Ovary (tissue), 9 donors: Measurements from ENCODE around the gene LANCL2. TPM values are rescaled to one million over a fixed set of nuclear protein-coding genes. Genes with fewer than 3 reads are reported as not detected.

ENCODE experiments used
- DNase-seq, 5 donors: peaks; one replicate each; pipeline ENCODE4 v3.0.0-alpha.2; 2019 to 2020
- H3K27ac ChIP-seq, 2 donors: fragments of 200-600 bp; one replicate each; pipeline versions ENCODE4 v1.5.1 to v1.8.0; 2019 to 2022
- H3K27me3 ChIP-seq: fragments of 200-600 bp; one replicate; pipeline ENCODE4 v1.8.0; 2022
- H3K36me3 ChIP-seq: fragments of 200-600 bp; sonication (generic); one replicate; pipeline ENCODE4 v1.5.1; 2019
- H3K4me1 ChIP-seq: one replicate; pipeline ENCODE4 v1.8.1; 2013; ENCODE audit warnings: mild to moderate bottlenecking, moderate library complexity; ENCODE audit not compliant: insufficient read depth
- H3K4me3 ChIP-seq: fragments of 200-600 bp; sonication (generic); one replicate; pipeline ENCODE4 v1.5.1; 2017
- H3K9me3 ChIP-seq, 2 donors: fragments of 200-600 bp in 1 of 2; sonication (generic) in 1 of 2; one replicate each; pipeline versions ENCODE4 v1.5.1 to v1.8.1; 2013 to 2019; ENCODE audit warnings: mild to moderate bottlenecking in 1 of 2, moderate library complexity in 1 of 2
- CTCF ChIP-seq, 3 donors: fragments of 450-650 bp in 2 of 3; fragments of 200-600 bp in 1 of 3; IDR thresholded peaks; one replicate each; pipeline versions ENCODE4 v1.5.1 to v1.8.0; 2016 to 2022; ENCODE audit warnings: antibody characterized with exemption in 3 of 3, mild to moderate bottlenecking in 1 of 3
- EP300 ChIP-seq: sonication (generic); formaldehyde crosslinking; IDR thresholded peaks from one replicate; pipeline ENCODE4 v1.6.1; 2017; ENCODE audit warnings: antibody characterized with exemption
- POLR2A ChIP-seq: fragments of 450-650 bp; IDR thresholded peaks from one replicate; pipeline ENCODE4 v1.6.1; 2017; ENCODE audit warnings: antibody characterized with exemption, mild to moderate bottlenecking, moderate library complexity
- WGBS, 3 donors: extraction: QIAGEN DNeasy Blood & Tissue Kit in 1 of 3; methylation state at CpG; one replicate each; pipeline versions ENCODE4 v1.1.5 to v1.1.7; 2013 to 2017; 5-methylcytosine and 5-hydroxymethylcytosine counted together
- intact Hi-C, 4 donors: fragments of 100-400 bp; cut with DNase I; formaldehyde crosslinking; loops; one replicate each; pipeline versions ENCODE4 v1.11.0 to v1.15.1; 2022 to 2023
- polyA plus RNA-seq, 2 donors: library from polyadenylated mRNA; stranded (reverse); fragments of 200-250 nt in 1 of 2; fragments of 350-450 nt in 1 of 2; fragmentation: Illumina TruSeq in 1 of 2; extraction: RNeasy Lipid Tissue Mini Kit (QIAGEN cat#74804) in 1 of 2; gene quantifications; one replicate each; pipeline ENCODE4 v1.2.3, GENCODE V29; 2013 to 2014
- total RNA-seq, 7 donors: library from RNA; depleted of rRNA in 2 of 7; stranded (reverse); fragments of >200 nt in 2 of 7; fragmentation: NEBNext Ultra II Directional in 3 of 7; extraction: Animal tissue kit (Norgen Biotek cat#: 25700) in 3 of 7; gene quantifications; one replicate each; pipeline versions ENCODE4 v1.1.0 to v1.2.4, GENCODE V29; 2016 to 2023
- donor health status: DM: no; HTN: no; CAD: no; lungs with moderate emphysema.
- donor health status: DM: no; HTN: no; CAD: no.
- donor health status: Bipolar disorder and iron deficiency.
- donor health status: DM: yes; HTN: yes; CAD: no.
- donor health status: DM: no; HTN: no; CAD: no.
- donor health status: DM: yes; HTN: yes; CAD: no.

The LANCL2 gene
- total and polyA plus RNA-seq, 9 donors = 7.5 to 20.4 (median 16.8) TPM

- no peaks in the 10 kb centered on the region for H3K9me3 ChIP-seq
- no peaks in the 10 kb centered on the region for H3K27me3 ChIP-seq
- no peak overlapping the region for H3K4me3 ChIP-seq
- intact Hi-C loops = no loop called here
- DNase-seq = no peak
- WGBS, 3 donors = 71 to 82% (median 75%) methylated on average over 8 of the region's 8 CpGs
- TF ChIP-seq POLR2A (no peak), EP300 (no peak), CTCF (IDR thresholded peaks at IDR 0.05) (no peak)
- H3K36me3 ChIP-seq = no peaks in the 10 kb centered on the region
- H3K27ac ChIP-seq = no peak overlapping the region
- no peaks in the 10 kb centered on the region for H3K4me1 ChIP-seq
Observed at GRCh38 chr7:55339033-55340000, 25.8 kb upstream of the LANCL2 start.

GRCh38 chr7:55342216-55342871, 22.8 kb upstream of the LANCL2 start:
- Histone ChIP-seq H3K27ac (no peak overlapping the region), H3K27me3 (no peaks in the 10 kb centered on the region), H3K4me3 (no peak overlapping the region), H3K4me1 (no peaks in the 10 kb centered on the region), H3K36me3 (no peaks in the 10 kb centered on the region), H3K9me3 (no peaks in the 10 kb centered on the region)
- no peak for DNase-seq
- no peak for TF ChIP-seq EP300
- TF ChIP-seq POLR2A = no peak
- no peak for TF ChIP-seq CTCF (IDR thresholded peaks at IDR 0.05)
- WGBS, 3 donors = 91 to 95% (median 93%) methylated on average over 27 of the region's 27 CpGs
- intact Hi-C loops = no loop called here

GRCh38 chr7:55343002-55343781, 21.9 kb upstream of the LANCL2 start:
- Histone ChIP-seq H3K36me3 (no peaks in the 10 kb centered on the region), H3K4me3 (no peak overlapping the region), H3K4me1 (no peaks in the 10 kb centered on the region), H3K9me3 (no peaks in the 10 kb centered on the region), H3K27me3 (no peaks in the 10 kb centered on the region), H3K27ac (no peak overlapping the region)
- intact Hi-C loops = no loop called here
- no peak for TF ChIP-seq CTCF (IDR thresholded peaks at IDR 0.05)
- no peak for TF ChIP-seq EP300
- TF ChIP-seq POLR2A = no peak
- no peak for DNase-seq
- WGBS, 3 donors = 87 to 91% (median 89%) methylated on average over 34 to 42 of the region's 42 CpGs

- H3K4me1 ChIP-seq = no peaks in the 10 kb centered on the region
Observed at GRCh38 chr7:55343860-55344606, 21.1 kb upstream of the LANCL2 start.

More at GRCh38 chr7:55343860-55344606, 21.1 kb upstream of the LANCL2 start:
- Histone ChIP-seq H3K4me3 (no peak overlapping the region), H3K27ac (no peak overlapping the region), H3K27me3 (no peaks in the 10 kb centered on the region), H3K36me3 (no peaks in the 10 kb centered on the region), H3K9me3 (no peaks in the 10 kb centered on the region)
- no peak for TF ChIP-seq CTCF (IDR thresholded peaks at IDR 0.05)
- no peak for TF ChIP-seq EP300
- TF ChIP-seq POLR2A = no peak
- no peak for DNase-seq
- WGBS, 3 donors = 92 to 95% (median 93%) methylated on average over 47 of the region's 47 CpGs
- intact Hi-C loops = no loop called here
